Upper lobe of left lung (tissue), 4 donors: ENCODE measurements around the gene SMARCD2.
"Not testable (repeated sequence)": the region's sequence is repeated elsewhere in the genome, so short reads cannot be mapped to it uniquely, and the experiment has no call there.

Experiments used
- EP300 ChIP-seq, 4 donors: sonication (generic); formaldehyde crosslinking; IDR thresholded peaks; one replicate each; pipeline ENCODE4 v1.5.1; 2017; ENCODE audit warnings: antibody characterized with exemption in 4 of 4, control low read depth in 2 of 4
- POLR2A ChIP-seq, 4 donors: fragments of 450-650 bp; IDR thresholded peaks; one replicate each; pipeline ENCODE4 v1.5.1; 2016 to 2017; ENCODE audit warnings: antibody characterized with exemption in 4 of 4, mild to moderate bottlenecking in 2 of 4
- POLR2AphosphoS5 ChIP-seq, 2 donors: sonication (generic); formaldehyde crosslinking; IDR thresholded peaks; one replicate each; pipeline ENCODE4 v1.5.1; 2017; ENCODE audit warnings: antibody characterized with exemption in 2 of 2
- TF ChIP-seq, protein P1 (sequence below), 6 experiments: fragments of 450-650 bp in 4 of 6; fragments of 200-600 bp in 2 of 6; sonication (generic) in 2 of 6; IDR thresholded peaks; one replicate each; pipeline ENCODE4 v1.5.1; 2016 to 2019; ENCODE audit warnings: antibody characterized with exemption in 6 of 6

DNA sequence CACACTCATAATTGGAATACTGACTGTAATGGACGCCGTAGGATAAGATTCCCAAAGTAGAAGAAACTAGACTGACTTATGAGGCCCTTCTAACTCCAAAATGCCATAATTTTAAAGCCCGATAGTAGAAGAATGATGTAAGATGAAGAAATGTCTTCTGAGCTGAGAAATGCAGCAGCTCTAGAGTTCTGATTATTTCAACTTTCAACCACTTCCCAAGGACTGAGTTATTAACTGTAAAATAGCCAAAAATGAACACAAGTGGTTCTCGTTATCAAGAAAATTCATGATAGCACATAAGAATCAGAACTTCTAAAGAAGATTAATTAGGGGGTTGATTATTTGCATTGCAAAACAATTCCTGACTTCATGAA is 27.8 kb upstream of the SMARCD2 start:
- not testable (repeated sequence) for TF ChIP-seq EP300, POLR2AphosphoS5, POLR2A (IDR thresholded peaks at IDR 0.05)
- TF ChIP-seq, protein P1, sequence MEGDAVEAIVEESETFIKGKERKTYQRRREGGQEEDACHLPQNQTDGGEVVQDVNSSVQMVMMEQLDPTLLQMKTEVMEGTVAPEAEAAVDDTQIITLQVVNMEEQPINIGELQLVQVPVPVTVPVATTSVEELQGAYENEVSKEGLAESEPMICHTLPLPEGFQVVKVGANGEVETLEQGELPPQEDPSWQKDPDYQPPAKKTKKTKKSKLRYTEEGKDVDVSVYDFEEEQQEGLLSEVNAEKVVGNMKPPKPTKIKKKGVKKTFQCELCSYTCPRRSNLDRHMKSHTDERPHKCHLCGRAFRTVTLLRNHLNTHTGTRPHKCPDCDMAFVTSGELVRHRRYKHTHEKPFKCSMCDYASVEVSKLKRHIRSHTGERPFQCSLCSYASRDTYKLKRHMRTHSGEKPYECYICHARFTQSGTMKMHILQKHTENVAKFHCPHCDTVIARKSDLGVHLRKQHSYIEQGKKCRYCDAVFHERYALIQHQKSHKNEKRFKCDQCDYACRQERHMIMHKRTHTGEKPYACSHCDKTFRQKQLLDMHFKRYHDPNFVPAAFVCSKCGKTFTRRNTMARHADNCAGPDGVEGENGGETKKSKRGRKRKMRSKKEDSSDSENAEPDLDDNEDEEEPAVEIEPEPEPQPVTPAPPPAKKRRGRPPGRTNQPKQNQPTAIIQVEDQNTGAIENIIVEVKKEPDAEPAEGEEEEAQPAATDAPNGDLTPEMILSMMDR (IDR thresholded peaks at IDR 0.05) = not testable (repeated sequence)
